Right renal cortex interstitium (tissue), 3 donors: ENCODE results near the gene PRPF4. TPM values are rescaled to one million over a fixed set of nuclear protein-coding genes. Genes with fewer than 3 reads are reported as not detected.
"Not testable (repeated sequence)": the region's sequence is repeated elsewhere in the genome, so short reads cannot be mapped to it uniquely, and the experiment has no call there.

Source experiments
- DNase-seq, 3 donors: peaks; one replicate each; pipeline ENCODE4 v3.0.0-alpha.2; 2013; ENCODE audit warnings: low read depth in 3 of 3, low spot score in 2 of 3
- polyA plus RNA-seq, 3 donors: library from polyadenylated mRNA; unstranded; fragments of 120-200 nt; gene quantifications; one replicate each; pipeline ENCODE4 v1.2.1, GENCODE V29; 2013; ENCODE audit not compliant: insufficient read length in 3 of 3

Gene PRPF4
- polyA plus RNA-seq, result 10 to 100 TPM; 39.2 to 41.0 (median 39.3) TPM

- peak; percentile 95 to 97 (median 96) for DNase-seq
These were observed at the start of gene PRPF4, which contains the start of gene CDC26 for GRCh38 chr9:113275157-113276131. PRPF4 (plus strand) TSS chr9:113275658; CDS start chr9:113275744, 86 bp downstream. CDC26 (minus strand) TSS chr9:113275572; CDS start chr9:113272507, 3,065 bp downstream.

DNA sequence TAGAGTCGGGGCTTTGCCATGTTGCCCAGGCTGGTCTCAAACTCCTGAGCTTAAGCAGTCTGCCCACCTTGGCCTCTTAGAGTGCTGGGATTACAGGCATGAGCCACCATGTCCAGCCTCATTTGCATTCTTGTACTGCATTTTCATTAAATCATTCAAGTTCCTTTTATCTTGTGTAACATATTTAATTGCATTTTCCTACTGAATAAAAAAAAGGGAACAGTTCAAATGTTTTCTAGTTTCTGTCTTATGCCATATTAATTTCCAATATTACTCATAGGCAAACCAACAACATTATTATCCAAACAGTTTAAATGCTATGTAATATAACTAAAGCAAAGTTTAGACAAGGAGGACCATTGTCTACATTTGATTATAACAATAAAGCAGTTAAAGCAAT lies 48.0 kb upstream of the PRPF4 start:
- no peak for DNase-seq

DNA sequence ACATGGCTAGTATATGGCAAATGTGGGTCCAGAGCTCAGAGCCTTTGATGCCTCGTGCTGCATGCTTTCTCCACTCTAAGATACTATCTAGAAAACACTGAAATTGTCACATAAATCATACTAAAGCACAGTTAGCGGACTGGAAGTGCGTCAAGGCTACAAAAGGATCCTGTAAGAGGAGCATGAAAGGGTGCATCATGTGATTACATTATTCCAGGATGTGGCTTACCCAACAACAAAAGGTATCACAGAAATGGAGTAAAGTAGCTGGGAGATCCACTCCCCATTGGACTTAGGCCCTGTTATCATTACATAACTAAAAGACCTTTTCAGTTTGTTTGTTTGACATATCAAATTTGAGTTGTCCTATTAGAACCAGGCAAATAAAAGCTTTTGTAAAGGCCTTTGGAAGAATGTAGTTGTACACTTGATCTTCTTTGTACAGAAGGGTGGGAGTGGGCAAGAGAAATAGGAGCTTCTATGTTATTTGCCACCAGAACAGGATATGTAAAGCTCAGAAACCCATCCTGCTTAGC lies 47.3 kb upstream of the PRPF4 start:
- DNase-seq, result no peak

DNA sequence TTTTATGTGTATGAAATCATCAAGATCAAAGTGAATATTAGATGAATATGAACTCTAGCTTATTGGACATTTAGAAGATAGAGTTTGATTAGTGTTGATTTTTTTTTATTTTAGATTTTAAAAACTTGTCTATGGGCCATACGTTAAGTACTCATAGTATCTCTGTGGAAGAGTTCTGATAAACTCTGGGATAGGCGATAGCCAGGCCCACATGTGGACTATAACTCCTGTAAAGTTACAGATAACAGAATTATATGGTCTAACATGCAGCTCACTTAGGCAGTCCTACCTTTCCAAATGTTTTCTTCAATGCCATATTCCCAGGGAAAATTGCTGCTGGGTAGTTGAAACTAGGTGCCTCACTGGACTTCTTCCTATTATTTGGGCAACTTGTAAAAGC lies 43.8 kb upstream of the PRPF4 start:
- DNase-seq, result no peak

- DNase-seq, result not testable (repeated sequence)
These were observed 39.7 kb upstream of the PRPF4 start for GRCh38 chr9:113235701-113236255.

- no peak for DNase-seq
These were observed 38.4 kb upstream of the PRPF4 start for GRCh38 chr9:113237026-113237425.

DNA sequence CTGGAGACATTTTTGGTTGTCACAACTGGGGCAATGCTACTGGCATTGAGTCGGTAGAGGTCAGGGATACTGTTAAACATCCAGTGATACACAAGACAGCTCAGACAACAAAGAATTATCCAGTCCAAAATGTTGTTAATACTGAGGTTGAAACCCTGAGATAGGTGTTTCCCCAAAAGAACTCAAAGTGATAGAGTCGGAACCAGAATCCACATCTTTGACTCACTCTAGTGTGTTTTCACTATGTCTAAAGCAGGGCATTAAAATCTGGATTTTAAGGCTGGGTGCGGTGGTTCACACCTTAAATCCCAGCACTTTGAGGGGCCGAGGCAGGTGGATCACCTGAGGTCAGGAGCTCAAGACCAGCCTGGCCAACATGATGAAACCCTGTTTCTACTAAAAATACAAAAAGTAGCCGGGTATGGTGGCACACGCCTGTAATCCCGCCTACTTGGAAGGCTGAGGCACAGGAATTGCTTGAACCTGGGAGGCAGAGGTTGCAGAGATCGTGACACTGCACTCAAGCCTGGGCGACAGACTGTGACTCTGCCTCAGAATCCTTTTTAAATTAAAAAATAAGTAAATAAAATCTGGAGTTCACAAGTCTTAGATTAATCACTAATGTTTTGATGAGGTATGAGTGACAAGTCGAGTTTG lies 37.1 kb upstream of the PRPF4 start:
- no peak for DNase-seq

GRCh38 chr9:113238859-113239232 lies 36.6 kb upstream of the PRPF4 start:
- no peak for DNase-seq

DNA sequence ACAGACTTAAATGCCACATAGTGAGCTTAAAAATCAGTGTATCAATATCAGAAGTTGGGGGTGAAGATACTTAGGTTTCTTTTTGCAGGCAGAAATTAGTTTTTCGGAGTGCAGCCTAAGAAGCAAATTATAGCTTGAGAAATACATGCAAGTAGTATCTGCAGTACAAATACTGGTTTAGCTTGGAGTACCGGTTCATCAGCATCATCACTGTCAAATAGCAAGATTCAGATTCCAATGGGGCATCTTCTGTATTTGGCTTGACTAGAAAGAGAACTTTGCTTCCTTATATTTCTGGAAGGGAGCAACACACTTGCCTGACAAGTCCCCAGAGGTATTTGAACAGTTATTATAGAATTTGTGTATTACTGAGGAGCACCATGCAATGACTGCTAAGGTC lies 34.3 kb upstream of the PRPF4 start:
- no peak for DNase-seq

GRCh38 chr9:113244556-113244955 lies 30.9 kb upstream of the PRPF4 start:
- no peak for DNase-seq

- no peak for DNase-seq
These were observed 29.6 kb upstream of the PRPF4 start for GRCh38 chr9:113245894-113246293.

DNA sequence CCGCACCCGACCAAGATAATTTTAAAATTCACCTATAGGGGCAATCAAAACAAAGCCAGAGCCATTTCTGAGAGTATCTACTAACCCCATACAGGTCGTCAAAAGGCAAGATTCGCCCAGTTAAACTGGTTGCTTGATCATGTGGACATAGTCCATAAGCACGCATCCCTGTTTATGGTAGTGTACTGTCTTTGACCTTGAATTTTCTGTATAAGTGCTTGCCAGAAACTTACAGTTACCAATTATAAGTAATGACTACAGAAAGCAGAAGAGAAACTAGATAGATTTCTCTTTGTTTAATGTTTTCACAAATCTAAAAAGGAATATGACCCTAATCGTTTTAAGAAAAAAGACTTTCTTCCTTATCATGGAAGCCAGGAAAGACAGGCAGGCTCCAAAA lies 28.5 kb upstream of the PRPF4 start:
- no peak for DNase-seq

DNA sequence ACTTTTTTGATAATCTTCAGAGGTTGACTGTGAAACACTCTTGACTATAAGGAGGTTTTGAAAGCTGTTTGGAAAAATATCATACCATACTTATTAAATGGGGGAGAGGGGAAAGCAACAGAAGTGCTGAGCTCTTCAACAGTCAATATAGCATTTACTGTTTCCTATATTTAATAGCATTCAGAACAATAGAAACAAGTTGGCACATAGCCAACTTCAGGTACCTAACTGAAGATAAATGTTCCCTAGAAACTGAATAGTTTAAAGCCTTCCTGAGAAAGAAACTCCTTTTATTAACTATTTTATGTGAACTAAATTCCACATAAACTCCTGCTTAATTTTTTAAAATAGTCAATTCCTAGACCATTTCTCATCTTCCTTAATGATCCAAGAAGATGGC lies 27.8 kb upstream of the PRPF4 start:
- no peak for DNase-seq

DNA sequence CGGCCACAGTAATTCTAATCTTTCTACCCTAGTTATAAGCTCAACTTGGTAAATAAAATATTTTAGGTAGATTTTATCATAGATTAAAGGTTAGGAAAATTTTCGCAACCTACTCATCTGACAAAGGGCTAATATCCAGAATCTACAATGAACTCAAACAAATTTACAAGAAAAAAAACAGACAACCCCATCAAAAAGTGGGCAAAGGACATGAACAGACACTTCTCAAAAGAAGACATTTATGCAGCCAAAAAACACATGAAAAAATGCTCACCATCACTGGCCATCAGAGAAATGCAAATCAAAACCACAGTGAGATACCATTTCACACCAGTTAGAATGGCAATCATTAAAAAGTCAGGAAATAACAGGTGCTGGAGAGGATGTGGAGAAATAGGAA lies 25.8 kb upstream of the PRPF4 start:
- not testable (repeated sequence) for DNase-seq

- no peak for DNase-seq
These were observed 24.7 kb upstream of the PRPF4 start for GRCh38 chr9:113250807-113251206.

DNA sequence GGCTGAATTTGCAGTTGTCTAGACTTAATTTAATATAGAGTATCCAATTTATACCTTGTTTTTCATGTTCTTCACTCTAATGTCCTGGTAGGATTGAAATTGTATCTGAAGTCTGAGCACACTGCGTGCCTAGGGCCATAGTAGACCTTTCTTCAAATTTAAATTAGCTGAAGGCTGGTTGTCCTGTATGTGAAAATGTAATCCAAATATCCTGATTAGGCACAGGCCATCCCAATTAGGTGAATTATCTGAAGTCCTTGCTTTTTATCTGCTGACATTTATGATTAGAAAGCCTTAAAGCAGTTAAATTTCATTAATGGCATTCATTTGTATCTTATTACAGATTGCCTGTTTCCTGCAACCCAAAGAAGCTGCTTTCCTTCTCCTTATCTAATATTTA lies 20.5 kb upstream of the PRPF4 start:
- no peak for DNase-seq

- DNase-seq, result no peak
These were observed 20.0 kb upstream of the PRPF4 start for GRCh38 chr9:113255438-113255837.

DNA sequence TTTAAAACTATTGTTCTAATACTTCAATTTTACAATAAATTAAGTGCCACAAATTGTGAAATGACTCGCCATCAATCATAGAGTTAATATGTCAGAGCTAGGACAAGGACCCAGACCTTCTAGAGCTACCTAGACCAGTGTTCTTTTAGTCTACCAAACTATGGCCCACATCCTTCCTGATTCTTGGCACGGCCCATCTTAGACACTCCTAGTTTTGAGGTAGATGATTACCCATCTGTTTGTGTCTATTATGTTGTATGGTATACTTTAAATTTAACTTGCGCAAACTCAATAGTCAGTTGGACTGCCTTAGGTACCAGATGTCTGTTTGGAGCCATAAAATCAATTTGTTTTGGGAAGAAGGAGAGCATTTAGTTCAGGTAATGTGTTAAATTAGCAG lies 17.6 kb upstream of the PRPF4 start:
- no peak for DNase-seq

- DNase-seq, result no peak
These were observed 17.2 kb upstream of the PRPF4 start for GRCh38 chr9:113258282-113258681.

- no peak for DNase-seq
These were observed 13.4 kb upstream of the PRPF4 start for GRCh38 chr9:113261917-113262671.
